Measurements from ENCODE around the gene AFAP1L2.

The AFAP1L2 gene
- total RNA-seq = 0.56 to 8.7 (median 1.3) reads per million in 9 experiments

- H3K9me3 Mint-ChIP-seq = no peaks in the 10 kb centered on the region
- peaks cover 69 to 96% of the 10 kb centered on the region in 2 donors for H3K27me3 Mint-ChIP-seq
- DNase-seq (no peak), ATAC-seq (replicated peaks) (no peak)
- no peak within 1 kb of the TSS for H3K27ac Mint-ChIP-seq
- H3K36me3 Mint-ChIP-seq (ENCODE audit: insufficient read depth) = peaks cover 4% of the 10 kb centered on the region
- peak within 1 kb of the TSS in 1 of 2 donors; percentile 59 for H3K4me3 Mint-ChIP-seq
- H3K4me1 Mint-ChIP-seq (ENCODE audit: low read depth in 2 of 2) = peaks cover 0 to 6% of the 10 kb centered on the region in 2 donors
Observed at GRCh38 chr10:114404171-114405010, at the start of gene AFAP1L2. TSS of gene AFAP1L2 (minus strand) at chr10:114404502. CDS start at chr10:114404455, 47 bp downstream.

GRCh38 chr10:114453576-114453975 lies 49.3 kb upstream of the AFAP1L2 start:
- DNase-seq (no peak), ATAC-seq (replicated peaks) (no peak)
- no peak overlapping the region for H3K27ac Mint-ChIP-seq
- H3K4me1 Mint-ChIP-seq (ENCODE audit: low read depth in 2 of 2) = peaks cover 5 to 7% of the 10 kb centered on the region in 2 donors
- no peaks in the 10 kb centered on the region for H3K27me3 Mint-ChIP-seq
- no peaks in the 10 kb centered on the region for H3K9me3 Mint-ChIP-seq
- H3K4me3 Mint-ChIP-seq = no peak overlapping the region
- peaks cover 26% of the 10 kb centered on the region for H3K36me3 Mint-ChIP-seq (ENCODE audit: insufficient read depth)

GRCh38 chr10:114448897-114449296 lies 44.6 kb upstream of the AFAP1L2 start:
- no peak overlapping the region for H3K4me3 Mint-ChIP-seq
- H3K36me3 Mint-ChIP-seq (ENCODE audit: insufficient read depth) = peaks cover 17% of the 10 kb centered on the region

GRCh38 chr10:114445332-114445731 lies 41.0 kb upstream of the AFAP1L2 start:
- Mint-ChIP-seq H3K27me3 (no peaks in the 10 kb centered on the region), H3K4me1 (ENCODE audit: low read depth in 2 of 2) (peaks cover 0 to 4% of the 10 kb centered on the region in 2 donors), H3K27ac (peak overlapping the region; percentile 68 to 82), H3K4me3 (no peak overlapping the region), H3K36me3 (ENCODE audit: insufficient read depth) (peaks cover 40% of the 10 kb centered on the region), H3K9me3 (no peaks in the 10 kb centered on the region)
- ATAC-seq (replicated peaks) (no peak), DNase-seq (no peak)

More at GRCh38 chr10:114448897-114449296, 44.6 kb upstream of the AFAP1L2 start:
- no peak for DNase-seq
- Mint-ChIP-seq H3K9me3 (no peaks in the 10 kb centered on the region), H3K27ac (no peak overlapping the region), H3K27me3 (no peaks in the 10 kb centered on the region), H3K4me1 (ENCODE audit: low read depth in 2 of 2) (peaks cover 3 to 9% of the 10 kb centered on the region in 2 donors)
- ATAC-seq (replicated peaks) = no peak

- Mint-ChIP-seq H3K9me3 (no peaks in the 10 kb centered on the region), H3K36me3 (ENCODE audit: insufficient read depth) (peaks cover 43% of the 10 kb centered on the region), H3K4me3 (no peak overlapping the region), H3K27ac (peak overlapping the region in 1 of 2 donors; percentile 82), H3K27me3 (no peaks in the 10 kb centered on the region), H3K4me1 (ENCODE audit: low read depth in 2 of 2) (peaks cover 0 to 4% of the 10 kb centered on the region in 2 donors)
- DNase-seq (no peak), ATAC-seq (replicated peaks) (no peak)
Observed at GRCh38 chr10:114444819-114445218, 40.5 kb upstream of the AFAP1L2 start.

GRCh38 chr10:114442091-114442630 lies 37.9 kb upstream of the AFAP1L2 start:
- peaks cover 0 to 4% of the 10 kb centered on the region in 2 donors for H3K4me1 Mint-ChIP-seq (ENCODE audit: low read depth in 2 of 2)
- ATAC-seq (replicated peaks) (no peak), DNase-seq (no peak)
- H3K27ac Mint-ChIP-seq = no peak overlapping the region
- H3K4me3 Mint-ChIP-seq = no peak overlapping the region
- no peaks in the 10 kb centered on the region for H3K27me3 Mint-ChIP-seq
- no peaks in the 10 kb centered on the region for H3K9me3 Mint-ChIP-seq
- H3K36me3 Mint-ChIP-seq (ENCODE audit: insufficient read depth) = peaks cover 68% of the 10 kb centered on the region

- ATAC-seq (replicated peaks) = no peak
- Mint-ChIP-seq H3K36me3 (ENCODE audit: insufficient read depth) (peaks cover 77% of the 10 kb centered on the region), H3K27ac (no peak overlapping the region), H3K27me3 (no peaks in the 10 kb centered on the region), H3K4me1 (ENCODE audit: low read depth in 2 of 2) (peaks cover 0 to 4% of the 10 kb centered on the region in 2 donors), H3K4me3 (no peak overlapping the region), H3K9me3 (no peaks in the 10 kb centered on the region)
- no peak for DNase-seq
Observed at GRCh38 chr10:114441107-114441506, 36.8 kb upstream of the AFAP1L2 start.

- H3K4me3 Mint-ChIP-seq = no peak overlapping the region
- no peak for ATAC-seq (replicated peaks)
- H3K36me3 Mint-ChIP-seq (ENCODE audit: insufficient read depth) = peaks cover 71% of the 10 kb centered on the region
Observed at GRCh38 chr10:114437473-114438292, 33.4 kb upstream of the AFAP1L2 start.

GRCh38 chr10:114436941-114437340 lies 32.6 kb upstream of the AFAP1L2 start:
- no peak for DNase-seq
- Mint-ChIP-seq H3K9me3 (no peaks in the 10 kb centered on the region), H3K4me3 (no peak overlapping the region), H3K27ac (no peak overlapping the region), H3K36me3 (ENCODE audit: insufficient read depth) (peaks cover 69% of the 10 kb centered on the region), H3K4me1 (ENCODE audit: low read depth in 2 of 2) (no peaks in the 10 kb centered on the region), H3K27me3 (no peaks in the 10 kb centered on the region)
- ATAC-seq (replicated peaks) = no peak

More at GRCh38 chr10:114437473-114438292, 33.4 kb upstream of the AFAP1L2 start:
- DNase-seq = no peak
- Mint-ChIP-seq H3K27ac (peak overlapping the region in 1 of 2 donors; percentile 35), H3K4me1 (ENCODE audit: low read depth in 2 of 2) (no peaks in the 10 kb centered on the region), H3K9me3 (no peaks in the 10 kb centered on the region), H3K27me3 (no peaks in the 10 kb centered on the region)

- H3K36me3 Mint-ChIP-seq (ENCODE audit: insufficient read depth) = peaks cover 38% of the 10 kb centered on the region
- ATAC-seq (replicated peaks) (no peak), DNase-seq (no peak)
- no peaks in the 10 kb centered on the region for H3K4me1 Mint-ChIP-seq (ENCODE audit: low read depth in 2 of 2)
- H3K9me3 Mint-ChIP-seq = no peaks in the 10 kb centered on the region
- no peak overlapping the region for H3K4me3 Mint-ChIP-seq
- H3K27me3 Mint-ChIP-seq = no peaks in the 10 kb centered on the region
- peak overlapping the region in 1 of 2 donors; percentile 19 for H3K27ac Mint-ChIP-seq
Observed at GRCh38 chr10:114432566-114433093, 28.3 kb upstream of the AFAP1L2 start.

GRCh38 chr10:114431414-114432135 lies 27.3 kb upstream of the AFAP1L2 start:
- no peaks in the 10 kb centered on the region for H3K9me3 Mint-ChIP-seq
- H3K4me3 Mint-ChIP-seq = no peak overlapping the region

GRCh38 chr10:114430688-114431413 lies 26.5 kb upstream of the AFAP1L2 start:
- H3K4me1 Mint-ChIP-seq (ENCODE audit: low read depth in 2 of 2) = no peaks in the 10 kb centered on the region
- ATAC-seq (replicated peaks) = no peak
- H3K27me3 Mint-ChIP-seq = no peaks in the 10 kb centered on the region
- DNase-seq = no peak
- H3K9me3 Mint-ChIP-seq = no peaks in the 10 kb centered on the region
- no peak overlapping the region for H3K4me3 Mint-ChIP-seq
- peaks cover 22% of the 10 kb centered on the region for H3K36me3 Mint-ChIP-seq (ENCODE audit: insufficient read depth)
- H3K27ac Mint-ChIP-seq = no peak overlapping the region

More at GRCh38 chr10:114431414-114432135, 27.3 kb upstream of the AFAP1L2 start:
- Mint-ChIP-seq H3K36me3 (ENCODE audit: insufficient read depth) (peaks cover 29% of the 10 kb centered on the region), H3K27ac (no peak overlapping the region), H3K4me1 (ENCODE audit: low read depth in 2 of 2) (no peaks in the 10 kb centered on the region), H3K27me3 (no peaks in the 10 kb centered on the region)
- DNase-seq = no peak
- ATAC-seq (replicated peaks) = no peak
